ENCODE measurements around the gene TAF5L. TPM values are rescaled to one million over a fixed set of nuclear protein-coding genes. Genes with fewer than 3 reads are reported as not detected.

TAF5L gene
- total RNA-seq, 1 experiment from 2014 or later, result 36.3 TPM

DNA sequence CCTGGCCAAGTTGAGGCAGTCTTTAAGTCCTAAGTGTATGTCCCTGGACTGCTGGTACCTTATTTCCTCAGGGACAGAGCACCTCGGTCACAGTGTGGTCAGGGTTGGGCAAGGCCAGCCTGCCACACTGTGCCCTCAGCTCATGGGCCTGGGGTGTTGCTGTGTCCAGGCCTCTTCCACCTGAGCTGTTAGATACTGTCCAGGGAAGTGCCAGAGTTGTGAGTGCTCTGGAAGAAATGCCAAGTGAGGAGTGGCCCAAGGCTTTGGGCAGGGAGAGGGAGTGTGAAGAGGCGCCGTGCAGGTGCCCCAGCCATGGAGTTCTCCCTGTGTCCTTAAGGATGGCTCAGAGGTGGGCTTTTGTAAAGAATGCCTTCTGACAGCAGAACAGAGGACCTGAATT lies 15.4 kb upstream of the TAF5L start:
- Mint-ChIP-seq H3K9me3 (ENCODE audit: low read depth, unreplicated experiment) (no peaks in the 10 kb centered on the region), H3K4me1 (ENCODE audit: low read depth, unreplicated experiment) (no peaks in the 10 kb centered on the region), H3K36me3 (ENCODE audit: insufficient read depth, unreplicated experiment) (peaks cover 46% of the 10 kb centered on the region), H3K27me3 (ENCODE audit: unreplicated experiment) (no peaks in the 10 kb centered on the region), H3K27ac (ENCODE audit: unreplicated experiment) (no peak overlapping the region), H3K4me3 (ENCODE audit: low read depth, unreplicated experiment) (no peak overlapping the region)
- CTCF ChIA-PET, result no interaction called here
- no TSS peak for BruUV-seq (replicated peaks)
- TF ChIP-seq, protein P1, sequence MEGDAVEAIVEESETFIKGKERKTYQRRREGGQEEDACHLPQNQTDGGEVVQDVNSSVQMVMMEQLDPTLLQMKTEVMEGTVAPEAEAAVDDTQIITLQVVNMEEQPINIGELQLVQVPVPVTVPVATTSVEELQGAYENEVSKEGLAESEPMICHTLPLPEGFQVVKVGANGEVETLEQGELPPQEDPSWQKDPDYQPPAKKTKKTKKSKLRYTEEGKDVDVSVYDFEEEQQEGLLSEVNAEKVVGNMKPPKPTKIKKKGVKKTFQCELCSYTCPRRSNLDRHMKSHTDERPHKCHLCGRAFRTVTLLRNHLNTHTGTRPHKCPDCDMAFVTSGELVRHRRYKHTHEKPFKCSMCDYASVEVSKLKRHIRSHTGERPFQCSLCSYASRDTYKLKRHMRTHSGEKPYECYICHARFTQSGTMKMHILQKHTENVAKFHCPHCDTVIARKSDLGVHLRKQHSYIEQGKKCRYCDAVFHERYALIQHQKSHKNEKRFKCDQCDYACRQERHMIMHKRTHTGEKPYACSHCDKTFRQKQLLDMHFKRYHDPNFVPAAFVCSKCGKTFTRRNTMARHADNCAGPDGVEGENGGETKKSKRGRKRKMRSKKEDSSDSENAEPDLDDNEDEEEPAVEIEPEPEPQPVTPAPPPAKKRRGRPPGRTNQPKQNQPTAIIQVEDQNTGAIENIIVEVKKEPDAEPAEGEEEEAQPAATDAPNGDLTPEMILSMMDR (IDR thresholded peaks at IDR 0.05; ENCODE audit: unreplicated experiment), result no peak
- DNase-seq, result no peak
- intact Hi-C loops (cut with micrococcal nuclease; ENCODE audit: unreplicated experiment), result no loop called here

DNA sequence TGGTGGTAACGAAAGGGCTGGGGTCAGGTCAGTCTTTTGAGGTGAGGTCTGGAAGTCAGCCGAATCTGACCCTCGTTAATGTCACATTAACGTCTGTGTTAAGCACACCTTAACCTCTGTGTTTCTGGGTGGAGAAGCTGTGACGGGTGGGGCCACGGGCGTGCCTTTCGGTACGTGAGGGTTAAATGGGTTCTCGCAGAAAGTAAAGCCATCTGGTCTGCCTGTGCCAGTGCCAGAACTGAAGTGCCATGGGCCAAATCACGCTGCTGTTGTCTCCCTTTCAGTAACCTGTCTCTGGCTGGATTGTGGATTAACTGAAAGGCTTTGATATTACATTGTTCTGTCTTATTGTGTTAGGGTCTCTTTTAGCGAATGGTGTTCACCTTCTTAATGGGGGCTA lies 14.5 kb upstream of the TAF5L start:
- Mint-ChIP-seq H3K36me3 (ENCODE audit: insufficient read depth, unreplicated experiment) (peaks cover 45% of the 10 kb centered on the region), H3K4me3 (ENCODE audit: low read depth, unreplicated experiment) (no peak overlapping the region), H3K4me1 (ENCODE audit: low read depth, unreplicated experiment) (no peaks in the 10 kb centered on the region), H3K27ac (ENCODE audit: unreplicated experiment) (no peak overlapping the region), H3K27me3 (ENCODE audit: unreplicated experiment) (no peaks in the 10 kb centered on the region), H3K9me3 (ENCODE audit: low read depth, unreplicated experiment) (no peaks in the 10 kb centered on the region)
- BruUV-seq (replicated peaks), result no TSS peak
- TF ChIP-seq, protein P1 (IDR thresholded peaks at IDR 0.05; ENCODE audit: unreplicated experiment), result no peak
- CTCF ChIA-PET, result no interaction called here
- intact Hi-C loops (cut with micrococcal nuclease; ENCODE audit: unreplicated experiment), result no loop called here
- no peak for DNase-seq

DNA sequence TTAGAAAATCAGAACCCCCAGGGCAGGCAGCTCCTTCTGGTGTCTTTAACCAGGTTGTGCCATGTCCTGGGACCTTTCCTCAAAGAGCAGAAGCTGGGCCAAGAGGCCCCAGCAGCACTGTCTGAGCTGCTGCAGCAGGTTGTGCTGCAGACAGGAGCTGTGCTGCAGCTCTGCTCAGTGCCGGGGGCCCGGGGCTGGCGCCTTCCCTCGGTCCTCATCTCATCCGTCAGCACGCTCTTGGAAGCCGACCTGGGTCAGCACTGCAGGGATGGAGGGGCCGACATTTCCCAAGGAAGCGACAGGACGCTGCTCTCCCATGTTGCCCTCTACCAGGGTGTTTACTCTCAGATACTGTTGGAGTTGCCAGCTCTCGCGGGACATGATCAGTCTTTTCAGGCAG lies 11.8 kb upstream of the TAF5L start:
- Mint-ChIP-seq H3K27ac (ENCODE audit: unreplicated experiment) (no peak overlapping the region), H3K4me3 (ENCODE audit: low read depth, unreplicated experiment) (no peak overlapping the region), H3K4me1 (ENCODE audit: low read depth, unreplicated experiment) (no peaks in the 10 kb centered on the region), H3K27me3 (ENCODE audit: unreplicated experiment) (no peaks in the 10 kb centered on the region), H3K36me3 (ENCODE audit: insufficient read depth, unreplicated experiment) (peaks cover 49% of the 10 kb centered on the region), H3K9me3 (ENCODE audit: low read depth, unreplicated experiment) (no peaks in the 10 kb centered on the region)
- CTCF ChIA-PET, result no interaction called here
- no peak for DNase-seq
- no TSS peak for BruUV-seq (replicated peaks)
- TF ChIP-seq, protein P1 (IDR thresholded peaks at IDR 0.05; ENCODE audit: unreplicated experiment), result no peak
- intact Hi-C loops (cut with micrococcal nuclease; ENCODE audit: unreplicated experiment), result no loop called here

DNA sequence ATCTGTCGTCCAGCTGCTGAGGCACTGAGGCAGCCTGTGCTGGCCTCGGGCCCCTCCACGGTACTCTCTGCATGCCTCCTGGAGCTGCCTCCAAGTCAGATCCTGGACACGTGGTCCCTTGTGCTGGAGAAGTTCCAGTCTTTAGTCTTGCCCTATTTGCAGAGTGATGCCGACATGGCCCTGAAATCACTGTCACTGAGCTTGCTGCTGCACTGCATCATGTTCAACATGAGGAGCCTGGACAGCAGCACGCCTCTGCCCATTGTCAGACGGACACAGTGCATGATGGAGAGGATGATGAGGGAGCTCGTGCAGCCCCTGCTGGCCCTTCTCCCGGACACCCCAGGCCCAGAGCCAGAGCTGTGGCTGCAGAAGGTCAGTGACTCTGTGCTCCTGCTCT lies 10.1 kb upstream of the TAF5L start:
- Mint-ChIP-seq H3K4me3 (ENCODE audit: low read depth, unreplicated experiment) (no peak overlapping the region), H3K4me1 (ENCODE audit: low read depth, unreplicated experiment) (no peaks in the 10 kb centered on the region), H3K27me3 (ENCODE audit: unreplicated experiment) (no peaks in the 10 kb centered on the region), H3K9me3 (ENCODE audit: low read depth, unreplicated experiment) (no peaks in the 10 kb centered on the region), H3K27ac (ENCODE audit: unreplicated experiment) (no peak overlapping the region), H3K36me3 (ENCODE audit: insufficient read depth, unreplicated experiment) (peaks cover 51% of the 10 kb centered on the region)
- TF ChIP-seq, protein P1 (IDR thresholded peaks at IDR 0.05; ENCODE audit: unreplicated experiment), result no peak
- CTCF ChIA-PET, result interaction anchor here (0.6 kb wide), 1 partner anchor 1383 kb away, joined by 3 read pairs; no protein-coding TSS in a partner anchor
- no peak for DNase-seq
- BruUV-seq (replicated peaks), result no TSS peak
- intact Hi-C loops (cut with micrococcal nuclease; ENCODE audit: unreplicated experiment), result no loop called here

Measured in Calu3 (cell line).